Neuron (in vitro differentiated cells): ENCODE results near the gene SLC18A2.
"Not testable (repeated sequence)": the region's sequence is repeated elsewhere in the genome, so short reads cannot be mapped to it uniquely, and the experiment has no call there.

ENCODE experiments used
- H2AFZ ChIP-seq: one replicate; pipeline ENCODE4 v1.6.1; 2013; ENCODE audit warnings: low read depth, mild to moderate bottlenecking, inconsistent platforms, low read length, moderate library complexity
- H3K27me3 ChIP-seq: one replicate; pipeline ENCODE4 v1.6.1; 2013; ENCODE audit warnings: low read length; ENCODE audit not compliant: insufficient read depth
- H3K36me3 ChIP-seq: one replicate; pipeline ENCODE4 v1.6.1; 2013; ENCODE audit warnings: low read length; ENCODE audit not compliant: insufficient read depth
- H3K4me1 ChIP-seq: one replicate; pipeline ENCODE4 v1.6.1; 2013; ENCODE audit warnings: low read length; ENCODE audit not compliant: insufficient read depth
- H3K4me3 ChIP-seq: 2 replicates; pipeline ENCODE4 v1.5.1; 2013; ENCODE audit warnings: mild to moderate bottlenecking, low read length, moderate library complexity
- H3K9me3 ChIP-seq: one replicate; pipeline ENCODE4 v1.6.1; 2013; ENCODE audit warnings: low read length

The SLC18A2 gene

GRCh38 chr10:117277675-117278074, 36.8 kb downstream of the SLC18A2 start:
- H3K4me3 ChIP-seq = no peak overlapping the region
- no peaks in the 10 kb centered on the region for H3K9me3 ChIP-seq
- no peaks in the 10 kb centered on the region for H3K36me3 ChIP-seq
- no peaks in the 10 kb centered on the region for H3K27me3 ChIP-seq
- no peaks in the 10 kb centered on the region for H3K4me1 ChIP-seq
- H2AFZ ChIP-seq = no peak overlapping the region

GRCh38 chr10:117284716-117285494, 44.0 kb downstream of the SLC18A2 start:
- Histone ChIP-seq H3K36me3 (peaks cover 47% of the 10 kb centered on the region), H3K4me3 (no peak overlapping the region), H3K4me1 (no peaks in the 10 kb centered on the region), H3K9me3 (no peaks in the 10 kb centered on the region), H3K27me3 (no peaks in the 10 kb centered on the region), H2AFZ (no peak overlapping the region)

- not testable (repeated sequence) for H3K9me3 ChIP-seq
- H3K36me3 ChIP-seq = peaks cover 23% of the 10 kb centered on the region
Observed at GRCh38 chr10:117290872-117291271, 50.0 kb downstream of the SLC18A2 start.

GRCh38 chr10:117294039-117294645, 53.2 kb downstream of the SLC18A2 start:
- Histone ChIP-seq H2AFZ (no peak overlapping the region), H3K4me3 (no peak overlapping the region), H3K36me3 (peaks cover 8% of the 10 kb centered on the region), H3K9me3 (peaks cover 1% of the 10 kb centered on the region), H3K4me1 (no peaks in the 10 kb centered on the region), H3K27me3 (no peaks in the 10 kb centered on the region)

More at GRCh38 chr10:117290872-117291271, 50.0 kb downstream of the SLC18A2 start:
- not testable (repeated sequence) for H3K4me1 ChIP-seq, H3K27me3 ChIP-seq, H2AFZ ChIP-seq, H3K4me3 ChIP-seq

GRCh38 chr10:117294735-117295134, 53.8 kb downstream of the SLC18A2 start:
- Histone ChIP-seq H2AFZ (no peak overlapping the region), H3K9me3 (peaks cover 1% of the 10 kb centered on the region), H3K4me3 (no peak overlapping the region), H3K27me3 (no peaks in the 10 kb centered on the region), H3K4me1 (no peaks in the 10 kb centered on the region), H3K36me3 (peaks cover 3% of the 10 kb centered on the region)

GRCh38 chr10:117298219-117298618, 57.3 kb downstream of the SLC18A2 start:
- H3K4me3 ChIP-seq = no peak overlapping the region
- H2AFZ ChIP-seq = no peak overlapping the region
- H3K36me3 ChIP-seq = no peaks in the 10 kb centered on the region
- no peaks in the 10 kb centered on the region for H3K27me3 ChIP-seq
- H3K9me3 ChIP-seq = peaks cover 1% of the 10 kb centered on the region
- H3K4me1 ChIP-seq = no peaks in the 10 kb centered on the region

- no peaks in the 10 kb centered on the region for H3K27me3 ChIP-seq
- no peak overlapping the region for H2AFZ ChIP-seq
- H3K9me3 ChIP-seq = peaks cover 8% of the 10 kb centered on the region
- no peaks in the 10 kb centered on the region for H3K4me1 ChIP-seq
- no peaks in the 10 kb centered on the region for H3K36me3 ChIP-seq
- no peak overlapping the region for H3K4me3 ChIP-seq
Observed at GRCh38 chr10:117299435-117299834, 58.5 kb downstream of the SLC18A2 start.

- no peak overlapping the region for H3K4me3 ChIP-seq
Observed at GRCh38 chr10:117300671-117301070, 59.8 kb downstream of the SLC18A2 start.

GRCh38 chr10:117303451-117303850, 62.5 kb downstream of the SLC18A2 start:
- not testable (repeated sequence) for H3K4me3 ChIP-seq, H3K27me3 ChIP-seq, H2AFZ ChIP-seq, H3K9me3 ChIP-seq, H3K4me1 ChIP-seq, H3K36me3 ChIP-seq

More at GRCh38 chr10:117300671-117301070, 59.8 kb downstream of the SLC18A2 start:
- H2AFZ ChIP-seq = no peak overlapping the region
- H3K36me3 ChIP-seq = no peaks in the 10 kb centered on the region
- H3K9me3 ChIP-seq = peaks cover 8% of the 10 kb centered on the region
- H3K27me3 ChIP-seq = no peaks in the 10 kb centered on the region
- H3K4me1 ChIP-seq = no peaks in the 10 kb centered on the region

- H3K27me3 ChIP-seq = no peaks in the 10 kb centered on the region
- H2AFZ ChIP-seq = no peak overlapping the region
- no peak overlapping the region for H3K4me3 ChIP-seq
- peaks cover 6% of the 10 kb centered on the region for H3K9me3 ChIP-seq
- H3K4me1 ChIP-seq = no peaks in the 10 kb centered on the region
- peaks cover 3% of the 10 kb centered on the region for H3K36me3 ChIP-seq
Observed at GRCh38 chr10:117306674-117307073, 65.8 kb downstream of the SLC18A2 start.

- H3K4me1 ChIP-seq = no peaks in the 10 kb centered on the region
- no peak overlapping the region for H3K4me3 ChIP-seq
- H3K9me3 ChIP-seq = no peaks in the 10 kb centered on the region
- peaks cover 3% of the 10 kb centered on the region for H3K36me3 ChIP-seq
- no peaks in the 10 kb centered on the region for H3K27me3 ChIP-seq
- H2AFZ ChIP-seq = no peak overlapping the region
Observed at GRCh38 chr10:117311261-117311660, 70.3 kb downstream of the SLC18A2 start.

GRCh38 chr10:117312430-117312829, 71.5 kb downstream of the SLC18A2 start:
- Histone ChIP-seq H3K4me1 (no peaks in the 10 kb centered on the region), H3K27me3 (no peaks in the 10 kb centered on the region)

GRCh38 chr10:117313641-117314040, 72.7 kb downstream of the SLC18A2 start:
- Histone ChIP-seq H3K9me3 (no peaks in the 10 kb centered on the region), H3K4me1 (no peaks in the 10 kb centered on the region), H2AFZ (no peak overlapping the region), H3K4me3 (no peak overlapping the region), H3K27me3 (no peaks in the 10 kb centered on the region), H3K36me3 (peaks cover 8% of the 10 kb centered on the region)

More at GRCh38 chr10:117312430-117312829, 71.5 kb downstream of the SLC18A2 start:
- Histone ChIP-seq H3K4me3 (no peak overlapping the region), H2AFZ (no peak overlapping the region), H3K9me3 (no peaks in the 10 kb centered on the region), H3K36me3 (peaks cover 3% of the 10 kb centered on the region)
